ENCODE data around the gene C2CD4A. TPM values are rescaled to one million over a fixed set of nuclear protein-coding genes. Genes with fewer than 3 reads are reported as not detected.

The C2CD4A gene
- total and polyA plus RNA-seq, 2 donors (not counting 3 experiments of a cell fraction or from before 2014, with no cell fraction given) = 0.33 to 0.46 TPM

GRCh38 chr15:62105266-62105665 lies 38.5 kb downstream of the C2CD4A start:
- dilution Hi-C loops (cut with MboI; ENCODE audit: extremely low pct_ligation_motif_present, low sequenced_read_pairs) (no loop called here), intact Hi-C loops (cut with micrococcal nuclease) (no loop called here)
- H4K20me1 ChIP-seq (replicated peaks; ENCODE audit: control insufficient read depth, extremely low read depth, insufficient read depth, low read length) = no peaks in the 10 kb centered on the region
- TF ChIP-seq POLR2AphosphoS5 (IDR thresholded peaks at IDR 0.05; ENCODE audit: insufficient read depth, low read depth, low read length) (no peak), MYC (IDR thresholded peaks at IDR 0.05; ENCODE audit: low read depth, low read length) (no peak), MAX (IDR thresholded peaks at IDR 0.05; ENCODE audit: insufficient read depth, insufficient read length) (no peak), EZH2 (IDR thresholded peaks at IDR 0.05; ENCODE audit: borderline replicate concordance, low read depth, low read length, severe bottlenecking) (no peak), FOS (IDR thresholded peaks at IDR 0.05; ENCODE audit: borderline replicate concordance, insufficient read depth, low read length) (no peak), POLR2A (IDR thresholded peaks at IDR 0.05; ENCODE audit: low read depth, low read length) (no peak), GATA2 (IDR thresholded peaks at IDR 0.05; ENCODE audit: insufficient read depth, insufficient read length, low read depth, low read length) (no peak), CTCF (IDR thresholded peaks at IDR 0.05; ENCODE audit: extremely low read depth in 1 of 2, insufficient read depth in 1 of 2, low read depth in 1 of 2, low read length in 2 of 2) (no peak), JUN (IDR thresholded peaks at IDR 0.05; ENCODE audit: borderline replicate concordance, insufficient read depth, insufficient read length, low read depth) (no peak)
- H3K9me3 ChIP-seq (replicated peaks; ENCODE audit: control insufficient read depth, insufficient read depth, low read length) = no peaks in the 10 kb centered on the region
- no peaks in the 10 kb centered on the region for H3K27me3 ChIP-seq (ENCODE audit: control insufficient read depth in 2 of 2, insufficient read depth in 2 of 2, low read length in 2 of 2)
- no peak overlapping the region for H2AFZ ChIP-seq (ENCODE audit: low read depth, low read length)
- CTCF ChIA-PET = no interaction called here
- BruUV-seq (replicated peaks) = no TSS peak
- H3K27ac ChIP-seq (ENCODE audit: insufficient read depth, low read depth, low read length) = no peak overlapping the region
- POLR2A ChIA-PET = no interaction called here
- H3K9me1 ChIP-seq (replicated peaks; ENCODE audit: control insufficient read depth, extremely low read depth, insufficient read depth, low read length) = no peaks in the 10 kb centered on the region
- FAIRE-seq (no peak), DNase-seq (ENCODE audit: low read depth, low spot score) (no peak)
- H3K36me3 ChIP-seq (ENCODE audit: control insufficient read depth in 2 of 2, extremely low read depth in 1 of 2, insufficient read depth in 2 of 2, low read length in 2 of 2) = no peaks in the 10 kb centered on the region
- H3K4me2 ChIP-seq (ENCODE audit: insufficient read depth, low read length) = no peak overlapping the region
- H3K9ac ChIP-seq (replicated peaks; ENCODE audit: extremely low read depth, insufficient read depth, low read length) = no peak overlapping the region
- peaks cover 20% of the 10 kb centered on the region for H3K4me1 ChIP-seq (ENCODE audit: control insufficient read depth, extremely low read depth, insufficient read depth, low read length)
- H3K79me2 ChIP-seq (ENCODE audit: control insufficient read depth, insufficient read depth, low read length) = no peaks in the 10 kb centered on the region
- no peak overlapping the region for H3K4me3 ChIP-seq (replicated peaks in 1 of 3; ENCODE audit: insufficient read depth in 1 of 3, low read depth in 1 of 3, low read length in 3 of 3)
